GM19238 (cell line): ENCODE data around the gene C1orf115.
"Not testable (repeated sequence)": the region's sequence is repeated elsewhere in the genome, so short reads cannot be mapped to it uniquely, and the experiment has no call there.

Experiments used
- DNase-seq: peaks from one replicate; pipeline ENCODE4 v3.0.0; 2011; ENCODE audit warnings: low spot score; ENCODE audit not compliant: insufficient read length

Gene C1orf115

DNA sequence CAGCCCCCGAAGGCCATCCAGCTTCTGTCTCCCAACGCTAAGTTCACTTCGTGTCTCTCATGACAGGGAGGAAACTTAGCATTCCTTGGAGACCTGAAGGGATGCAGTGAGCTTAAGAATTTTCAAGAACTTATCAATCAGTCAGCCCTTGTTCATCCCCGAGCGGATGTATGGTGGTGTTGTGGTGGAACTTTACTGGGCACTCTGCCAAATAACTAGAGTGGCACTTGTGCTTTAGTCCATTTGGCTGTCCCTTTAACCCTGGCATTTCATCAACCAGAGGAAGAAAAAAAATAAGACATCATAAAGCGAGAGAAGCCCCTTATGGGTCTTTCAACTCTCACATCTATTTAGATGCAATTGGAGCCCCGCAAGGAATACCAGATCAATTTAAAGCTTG, 31.1 kb downstream of the C1orf115 start:
- DNase-seq = not testable (repeated sequence)

DNA sequence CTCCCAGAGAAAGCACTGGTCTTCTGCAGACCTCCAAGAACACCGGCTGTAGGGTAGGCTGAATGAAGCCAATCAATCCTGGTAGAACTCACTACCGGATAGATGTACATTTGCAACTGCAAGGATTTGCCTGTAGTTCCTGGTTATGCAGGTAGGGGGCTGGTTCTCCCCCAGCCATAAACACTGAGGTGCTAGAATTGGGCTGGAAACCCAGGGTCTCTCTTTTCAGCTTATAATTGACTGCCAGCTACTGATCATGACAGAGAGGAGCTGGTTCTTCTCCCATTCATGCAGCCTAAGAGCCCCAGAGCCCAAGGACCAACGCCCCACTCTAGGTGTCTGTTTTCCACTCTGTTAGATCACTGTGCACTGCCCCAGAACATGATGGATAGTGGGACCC, 36.5 kb downstream of the C1orf115 start:
- DNase-seq = no peak

DNA sequence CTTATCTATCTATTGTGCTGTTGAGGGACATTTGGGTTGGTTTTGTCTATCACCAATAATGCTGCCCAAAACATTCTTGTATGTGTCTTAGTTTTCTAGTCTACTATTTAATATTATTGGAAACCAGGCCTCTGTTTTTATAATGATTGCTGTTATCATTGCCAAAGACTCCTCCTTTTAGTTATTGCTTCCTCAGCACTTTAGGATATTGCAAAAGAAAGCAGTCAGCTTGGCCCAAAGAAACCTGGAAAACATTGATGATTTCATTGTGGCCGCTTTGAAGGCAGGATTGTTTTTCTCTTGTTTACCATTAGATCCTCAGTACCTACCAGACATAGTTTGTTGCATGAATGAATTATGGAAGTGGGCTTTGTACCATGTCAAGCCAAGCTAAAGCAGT, 37.4 kb downstream of the C1orf115 start:
- DNase-seq = no peak

DNA sequence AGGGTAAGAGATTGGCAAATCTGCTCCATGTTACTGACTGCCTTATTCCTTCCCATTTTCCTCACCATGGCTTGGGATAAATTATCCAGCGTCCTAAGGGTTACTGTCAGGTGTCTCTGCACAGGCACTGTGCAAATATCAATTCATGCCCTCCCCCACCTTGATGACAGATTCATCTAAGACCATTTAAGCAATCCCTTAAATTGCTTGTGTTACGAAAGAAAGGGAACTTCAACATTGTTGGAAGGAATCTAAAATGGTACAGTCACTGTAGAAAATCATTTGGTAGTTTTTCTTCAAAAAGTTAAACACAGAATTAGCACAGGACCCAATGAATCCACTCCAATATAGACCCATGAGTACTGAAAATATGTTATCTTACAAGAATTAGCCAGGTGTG, 40.3 kb downstream of the C1orf115 start:
- DNase-seq = no peak

DNA sequence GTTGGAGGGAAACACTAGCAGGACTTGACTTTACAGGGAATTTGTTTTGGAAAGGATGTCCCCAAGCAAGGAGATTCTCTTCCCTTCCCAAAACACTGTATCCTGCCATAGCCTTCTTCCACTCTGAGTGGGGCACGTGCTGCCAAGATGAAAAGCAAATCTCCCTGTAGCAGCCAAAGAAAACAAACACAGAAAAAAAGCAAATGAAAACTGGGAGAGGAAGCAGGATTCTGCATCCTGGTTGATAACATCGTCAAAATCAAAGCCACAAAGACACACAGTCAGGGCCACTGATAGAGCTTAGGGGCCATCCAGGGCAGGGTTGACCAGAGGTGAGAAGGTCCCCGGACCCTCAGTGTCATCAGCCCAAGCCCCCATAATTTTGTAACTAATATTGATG, 42.0 kb downstream of the C1orf115 start:
- no peak for DNase-seq

DNA sequence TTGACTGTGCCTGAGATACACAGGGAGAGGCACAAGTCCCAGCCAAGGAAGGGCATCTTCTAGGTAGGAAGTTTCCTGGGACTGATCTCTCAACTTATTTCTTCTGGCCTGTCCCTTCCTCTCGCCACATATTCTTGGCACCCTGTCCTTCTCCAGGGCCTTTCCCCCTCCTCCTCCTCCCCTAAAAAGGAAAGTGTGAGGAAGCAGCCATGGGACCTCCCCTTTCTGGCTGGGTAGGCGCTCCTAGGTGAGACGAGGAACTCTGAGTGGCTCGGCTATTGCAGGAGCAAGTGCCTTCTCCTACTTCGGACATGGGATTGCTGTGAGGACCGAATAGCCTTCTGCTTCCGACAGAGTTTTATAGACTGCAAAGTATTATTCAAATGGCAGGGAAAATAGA, 42.5 kb downstream of the C1orf115 start:
- DNase-seq = no peak

DNA sequence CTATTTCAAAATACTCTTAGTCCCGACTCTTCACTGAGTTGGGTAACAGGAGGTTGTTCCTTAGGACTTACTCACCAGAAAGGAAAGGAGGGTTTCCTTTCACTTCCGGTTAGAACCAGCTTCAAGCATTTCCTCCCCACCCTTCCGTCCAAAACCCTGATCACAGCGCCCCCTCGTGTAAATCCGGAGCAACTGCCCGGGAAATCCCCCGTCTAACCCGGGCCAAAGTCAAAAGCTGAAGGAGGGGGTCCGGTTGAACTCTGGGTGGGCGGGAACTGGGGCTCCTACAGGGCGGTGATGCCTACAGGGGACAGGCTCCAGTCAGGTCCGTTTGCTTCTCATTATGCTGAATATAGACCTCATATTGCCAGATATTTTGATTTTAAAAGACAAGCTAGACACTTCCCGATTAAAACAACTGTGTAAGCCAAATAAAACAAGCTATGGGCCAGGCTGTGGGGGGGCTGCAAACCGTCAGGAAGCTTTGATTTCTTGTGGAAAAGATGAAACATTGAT, 43.0 kb downstream of the C1orf115 start:
- peak; percentile 57 for DNase-seq

DNA sequence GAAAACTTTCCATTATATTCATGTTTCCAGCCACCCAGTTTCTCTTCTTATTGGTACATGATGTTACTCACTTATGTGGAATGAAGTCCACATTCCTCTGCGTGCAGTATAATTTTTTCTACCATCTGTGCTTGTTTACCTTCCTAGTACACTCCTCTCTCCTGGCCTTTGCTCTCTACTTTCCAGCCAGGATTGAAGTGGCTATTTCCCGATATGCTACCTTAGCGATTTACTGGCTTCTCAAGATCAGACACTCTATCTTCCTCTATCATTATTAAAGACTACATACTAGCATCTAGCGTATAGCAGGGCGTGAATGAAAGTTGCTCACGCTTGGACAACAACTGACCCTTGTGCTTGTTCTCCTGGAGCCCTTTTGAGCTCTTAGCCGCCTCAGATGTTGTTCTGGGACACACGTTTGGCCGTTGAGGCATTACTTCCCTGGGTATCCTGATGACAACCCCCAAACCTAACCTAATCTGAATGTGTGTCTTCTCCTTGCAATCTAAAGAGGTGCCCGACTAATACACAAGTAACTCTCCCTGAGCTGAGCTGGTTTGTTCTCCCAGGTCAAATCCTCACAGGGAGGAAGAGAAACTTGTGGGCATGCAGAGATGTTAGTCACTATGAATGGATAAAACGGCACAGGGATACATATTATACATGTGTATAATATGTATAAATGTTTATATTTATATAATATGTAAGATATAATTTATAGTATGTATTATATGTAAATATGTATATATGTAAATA, 44.6 kb downstream of the C1orf115 start:
- no peak for DNase-seq

DNA sequence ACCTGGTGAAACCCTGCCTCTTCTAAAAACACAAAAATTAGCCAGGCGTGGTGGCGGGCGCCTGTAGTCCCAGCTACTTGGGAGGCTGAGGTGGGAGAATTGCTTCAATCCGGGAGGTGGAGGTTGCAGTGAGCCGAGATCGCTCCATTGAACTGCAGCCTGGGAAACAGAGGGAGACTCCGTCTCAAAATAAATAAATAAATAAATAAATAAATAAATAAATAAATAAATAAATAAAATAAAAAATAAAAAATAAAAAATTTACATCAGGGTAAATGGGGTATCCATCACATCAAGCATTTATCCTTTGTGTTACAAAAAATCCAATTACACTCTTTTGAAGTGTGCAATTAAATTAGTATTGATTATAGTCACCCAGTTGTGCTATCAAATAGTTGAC, 46.1 kb downstream of the C1orf115 start:
- not testable (repeated sequence) for DNase-seq

DNA sequence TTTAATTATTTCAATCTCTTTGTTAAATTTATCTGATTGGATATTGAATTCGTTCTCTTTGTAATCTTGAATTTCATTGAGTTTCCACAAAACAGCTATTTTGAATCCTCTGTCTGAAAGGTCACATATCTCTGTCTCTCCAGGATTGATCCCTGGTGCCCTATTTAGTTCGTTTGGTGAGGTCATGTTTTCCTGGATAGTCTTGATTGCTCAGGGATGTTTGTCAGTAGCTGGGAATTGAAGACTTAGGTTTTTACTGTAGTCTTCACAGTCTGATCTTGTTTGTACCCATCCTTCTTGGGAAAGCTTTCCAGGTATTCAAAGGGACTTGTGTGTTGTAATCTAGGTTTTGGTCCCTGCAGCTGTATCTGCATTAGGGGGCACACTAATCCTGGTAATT, 51.2 kb downstream of the C1orf115 start:
- DNase-seq = no peak

DNA sequence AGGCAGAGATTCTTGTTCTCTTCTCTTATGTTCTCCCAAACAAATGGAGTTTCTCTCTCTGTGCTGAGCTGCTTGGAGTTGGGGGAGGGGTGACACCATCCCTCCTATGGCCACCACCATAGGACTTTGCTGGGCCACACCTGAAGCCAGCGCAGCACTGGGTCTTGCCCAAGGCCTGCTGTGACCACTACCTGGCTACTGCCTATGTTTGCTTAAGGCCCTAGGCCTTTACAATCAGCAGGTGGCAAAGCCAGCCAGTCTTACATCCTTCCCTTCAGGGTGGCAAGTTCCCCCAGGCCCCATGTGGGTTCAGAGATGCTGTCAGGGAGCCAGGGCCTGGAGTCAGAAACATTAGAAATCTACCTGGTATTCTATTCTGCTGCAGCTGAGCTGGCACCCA, 51.7 kb downstream of the C1orf115 start:
- DNase-seq = no peak

DNA sequence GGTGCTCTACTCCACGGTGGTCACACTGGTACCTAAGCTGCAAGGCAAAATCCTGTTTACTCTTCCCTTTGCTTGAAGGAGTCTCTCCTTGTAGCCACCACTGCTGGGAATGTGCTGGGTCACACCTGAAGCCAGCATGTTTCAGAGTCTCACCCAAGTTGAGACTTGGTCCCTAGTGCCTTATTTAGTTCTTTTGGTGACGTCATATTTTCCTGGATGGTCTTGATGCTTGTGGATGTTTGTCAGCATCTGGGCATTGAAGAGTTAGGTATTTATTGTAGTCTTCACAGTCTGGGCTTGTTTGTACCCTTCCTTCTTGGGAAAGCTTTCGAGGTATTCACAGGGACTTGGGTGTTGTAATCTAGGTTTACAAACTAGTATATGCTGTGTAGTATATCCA, 52.4 kb downstream of the C1orf115 start:
- DNase-seq = no peak

DNA sequence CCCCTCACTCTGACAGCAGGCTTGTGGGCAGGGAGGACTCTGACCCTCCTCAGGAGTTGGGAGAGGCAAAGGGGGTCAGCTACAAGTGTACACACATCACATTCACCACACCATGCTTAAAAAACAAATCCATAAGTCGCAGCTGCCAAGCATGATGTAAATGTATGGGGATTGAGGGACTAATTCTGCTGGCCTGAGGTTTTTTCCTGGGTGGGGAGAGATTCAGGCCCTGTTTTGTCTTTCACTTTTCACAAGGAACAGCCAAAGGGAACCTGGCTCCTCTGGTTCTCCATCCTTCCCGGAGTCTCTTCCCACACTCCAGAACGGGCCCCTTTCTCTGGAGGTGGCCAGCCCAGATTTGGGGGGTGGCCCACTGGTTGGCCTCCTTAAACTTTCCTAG, 56.7 kb downstream of the C1orf115 start:
- no peak for DNase-seq

DNA sequence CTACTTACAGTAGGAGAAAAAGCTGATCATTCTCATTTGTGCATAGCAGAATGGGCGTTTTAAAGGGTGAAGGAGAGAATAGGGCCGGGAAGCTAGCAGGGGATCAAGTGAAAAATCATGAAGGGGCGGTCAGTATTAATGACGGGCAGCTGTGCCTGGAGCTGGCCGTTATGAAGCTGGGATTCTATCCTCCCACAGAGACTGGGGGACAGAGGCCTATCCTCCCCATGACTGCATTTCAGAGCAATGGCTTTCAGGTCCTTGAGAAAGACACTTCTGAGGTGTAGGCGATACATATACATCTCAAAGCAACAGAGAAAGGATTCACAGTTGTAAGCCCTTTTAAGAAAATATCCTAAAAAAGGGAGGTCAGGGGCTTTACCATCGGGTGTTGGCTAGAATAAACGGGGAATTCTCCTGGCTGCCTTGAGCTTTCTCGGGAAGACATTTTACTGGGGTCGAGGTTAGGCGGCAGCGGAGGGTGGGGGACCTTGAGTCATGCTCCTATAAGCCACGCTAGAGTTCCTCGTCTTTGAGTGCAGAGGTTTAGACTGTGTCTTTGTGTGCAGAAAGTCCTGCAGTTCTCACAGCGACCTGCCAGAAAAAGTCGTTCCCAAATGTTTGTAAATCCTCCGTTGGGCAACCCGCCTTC, 57.4 kb downstream of the C1orf115 start:
- DNase-seq = no peak

DNA sequence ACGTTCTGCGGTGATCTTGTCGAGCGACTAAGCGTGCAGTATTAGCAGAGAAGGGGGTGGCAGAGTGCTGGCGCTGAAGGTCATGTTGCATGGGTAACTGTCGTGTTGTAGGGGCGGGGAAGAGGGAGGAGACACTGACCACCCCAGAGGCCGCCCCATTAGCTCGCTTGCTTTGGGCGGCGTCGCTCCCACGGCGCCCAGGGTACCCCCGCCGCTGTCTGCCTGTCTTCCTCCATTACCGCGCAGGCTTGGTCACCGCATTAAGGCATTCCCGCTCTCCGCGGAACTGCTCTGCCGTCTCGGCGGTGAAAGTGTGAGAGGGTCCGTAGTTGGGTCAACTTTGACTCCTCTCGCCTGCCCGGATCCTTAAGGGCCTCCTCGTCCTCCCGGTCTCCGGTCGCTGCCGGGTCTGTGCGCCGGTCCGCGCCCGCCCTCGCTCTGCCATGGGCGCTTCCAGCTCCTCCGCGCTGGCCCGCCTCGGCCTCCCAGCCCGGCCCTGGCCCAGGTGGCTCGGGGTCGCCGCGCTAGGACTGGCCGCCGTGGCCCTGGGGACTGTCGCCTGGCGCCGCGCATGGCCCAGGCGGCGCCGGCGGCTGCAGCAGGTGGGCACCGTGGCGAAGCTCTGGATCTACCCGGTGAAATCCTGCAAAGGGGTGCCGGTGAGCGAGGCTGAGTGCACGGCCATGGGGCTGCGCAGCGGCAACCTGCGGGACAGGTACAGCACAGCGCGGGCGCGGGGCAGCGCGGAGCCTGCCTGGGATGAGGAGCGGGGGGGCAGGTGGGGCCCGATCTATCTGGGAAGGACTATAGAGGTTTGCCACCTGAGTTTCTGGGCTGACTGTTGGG, 58.1 kb downstream of the C1orf115 start, which contains the start of gene MTARC2:
TSS of gene MTARC2 (plus strand) at position 234 of the 846 bp plus-strand sequence. CDS start at position 444, 210 bp downstream.
- no peak for DNase-seq
